SK-N-SH (cell line): Measurements from ENCODE around the gene SKP2. TPM values are rescaled to one million over a fixed set of nuclear protein-coding genes. Genes with fewer than 3 reads are reported as not detected.
"Not testable (repeated sequence)": the region's sequence is repeated elsewhere in the genome, so short reads cannot be mapped to it uniquely, and the experiment has no call there.

ENCODE experiments used
- CTCF ChIA-PET: fragments of 300-600, 350-600 bp; formaldehyde crosslinking; extraction: SDS; loops from one replicate; lab custom pipeline; 2021; lab: Yijun Ruan, JAX
- POLR2A ChIA-PET: fragments of 350-600 bp; sonication (Branson Sonifier 250); formaldehyde crosslinking; extraction: SDS; loops from one replicate; lab custom pipeline; 2020; ENCODE audit warnings: antibody characterized with exemption, inconsistent platforms; lab: Yijun Ruan, JAX
- DNase-seq: peaks from one replicate; pipeline ENCODE4 v3.0.0; 2012
- H2AFZ ChIP-seq: fragments of 200-600 bp; sonication (generic); 2 replicates; pipeline ENCODE4 v1.8.1; 2016; ENCODE audit warnings: antibody characterized with exemption, mild to moderate bottlenecking, low read depth
- H3F3A ChIP-seq: fragments of 200-600 bp; sonication (generic); replicated peaks from 2 replicates; pipeline ENCODE3; 2016; ENCODE audit warnings: antibody characterized with exemption, mild to moderate bottlenecking; ENCODE audit not compliant: insufficient read depth
- H3K27ac ChIP-seq, 2 experiments: fragments of 200-500 bp in 1 of 2; fragments of 200-600 bp in 1 of 2; sonication (Bioruptor generic) in 1 of 2; sonication (generic), shearing (Covaris generic) in 1 of 2; 2 replicates each; pipeline versions ENCODE4 v1.5.1 to v1.6.1; 2014 to 2016; ENCODE audit warnings: low read depth in 2 of 2, inconsistent platforms in 1 of 2, low read length in 1 of 2, mild to moderate bottlenecking in 1 of 2, mixed read lengths in 1 of 2
- H3K27me3 ChIP-seq: fragments of 200-600 bp; sonication (generic), shearing (Covaris generic); 2 replicates; pipeline ENCODE4 v1.6.1; 2016; ENCODE audit warnings: mixed run types; ENCODE audit not compliant: insufficient read depth
- H3K36me3 ChIP-seq, 2 experiments: fragments of 200-500 bp in 1 of 2; fragments of 200-600 bp in 1 of 2; sonication (Bioruptor generic) in 1 of 2; sonication (generic) in 1 of 2; replicated peaks in 1 of 2; 2 replicates each; pipeline versions ENCODE3 to v1.5.1; 2014 to 2016; ENCODE audit warnings: low read length in 1 of 2, mild to moderate bottlenecking in 1 of 2; ENCODE audit not compliant: insufficient read depth in 2 of 2, control insufficient read depth in 1 of 2
- H3K4me1 ChIP-seq, 2 experiments: fragments of 200-500 bp in 1 of 2; fragments of 200-600 bp in 1 of 2; sonication (Bioruptor generic) in 1 of 2; sonication (generic), shearing (Covaris generic) in 1 of 2; 2 replicates each; pipeline versions ENCODE4 v1.5.1 to v1.6.1; 2014 to 2016; ENCODE audit warnings: low read depth in 1 of 2, low read length in 1 of 2, mixed run types in 1 of 2; ENCODE audit not compliant: insufficient read depth in 2 of 2, control insufficient read depth in 1 of 2
- H3K4me2 ChIP-seq: fragments of 200-600 bp; sonication (generic), shearing (Covaris generic); 2 replicates; pipeline ENCODE4 v1.6.1; 2017; ENCODE audit warnings: mixed run types
- H3K4me3 ChIP-seq, 2 experiments: fragments of 200-500 bp in 1 of 2; fragments of 200-600 bp in 1 of 2; sonication (Bioruptor generic) in 1 of 2; sonication (generic), shearing (Covaris generic) in 1 of 2; 2 replicates each; pipeline versions ENCODE4 v1.5.1 to v1.8.1; 2014 to 2016; ENCODE audit warnings: low read depth in 2 of 2, inconsistent platforms in 1 of 2, low read length in 1 of 2, mild to moderate bottlenecking in 1 of 2, mixed read lengths in 1 of 2, moderate library complexity in 1 of 2
- H3K79me2 ChIP-seq: fragments of 200-600 bp; sonication (generic); 2 replicates; pipeline ENCODE4 v1.8.1; 2017; ENCODE audit warnings: mild to moderate bottlenecking; ENCODE audit not compliant: insufficient read depth
- H3K9ac ChIP-seq: fragments of 200-600 bp; sonication (generic); 2 replicates; pipeline ENCODE4 v1.6.1; 2017; ENCODE audit warnings: mixed run types
- H3K9me2 ChIP-seq: fragments of 200-600 bp; sonication (generic); 2 replicates; pipeline ENCODE4 v1.6.1; 2017; ENCODE audit warnings: mixed run types
- H3K9me3 ChIP-seq: fragments of 200-600 bp; sonication (generic); 2 replicates; pipeline ENCODE4 v1.6.1; 2017; ENCODE audit warnings: mixed run types, mild to moderate bottlenecking, moderate library complexity
- H4K20me1 ChIP-seq: fragments of 200-600 bp; sonication (generic); 2 replicates; pipeline ENCODE4 v1.6.1; 2017; ENCODE audit warnings: mild to moderate bottlenecking, mixed run types; ENCODE audit not compliant: insufficient read depth
- ELF1 ChIP-seq: IDR thresholded peaks from 2 replicates; pipeline ENCODE4 v1.4.0; 2012
- EZH2phosphoT487 ChIP-seq: fragments of 200-600 bp; sonication (generic); IDR thresholded peaks from 2 replicates; pipeline ENCODE4 v1.6.1; 2017; ENCODE audit warnings: low read depth, mixed run types, mild to moderate bottlenecking, antibody characterized with exemption, moderate library complexity, borderline replicate concordance
- POLR2AphosphoS5 ChIP-seq: IDR thresholded peaks from 2 replicates; pipeline ENCODE4 v1.6.1; 2012; ENCODE audit warnings: low read depth, low read length
- RFX5 ChIP-seq: IDR thresholded peaks from 2 replicates; pipeline ENCODE4 v1.6.1; 2012; ENCODE audit warnings: mild to moderate bottlenecking, improper control_type of control experiment, low read length
- RXRA ChIP-seq: IDR thresholded peaks from 2 replicates; pipeline ENCODE4 v1.4.0; 2012; ENCODE audit warnings: low read depth, mild to moderate bottlenecking, borderline replicate concordance
- TCF12 ChIP-seq: IDR thresholded peaks from 2 replicates; pipeline ENCODE4 v1.4.0; 2012
- TEAD4 ChIP-seq: IDR thresholded peaks from 2 replicates; pipeline ENCODE4 v1.4.0; 2012; ENCODE audit warnings: mild to moderate bottlenecking, borderline replicate concordance; ENCODE audit not compliant: insufficient read depth
- WGBS: methylation state at CpG from one replicate; pipeline ENCODE4 v1.1.6; 2017; ENCODE audit warnings: low lambda C conversion rate; 5-methylcytosine and 5-hydroxymethylcytosine counted together
- polyA plus RNA-seq, 3 experiments: library from polyadenylated mRNA; depleted of rRNA; stranded (reverse); fragments of >200 nt; gene quantifications; 2 replicates each; pipeline ENCODE4 v1.2.3, GENCODE V29; 2012
- TF ChIP-seq, protein P1 (sequence below): fragments of 150-350 bp; IDR thresholded peaks from 2 replicates; pipeline ENCODE4 v1.6.1; 2016; ENCODE audit warnings: mild to moderate bottlenecking, low read depth, low read length
- TF ChIP-seq, protein P2 (sequence below): IDR thresholded peaks from 2 replicates; pipeline ENCODE4 v1.4.0; 2012; ENCODE audit warnings: low read depth
- TF ChIP-seq, protein P3 (sequence below): IDR thresholded peaks from 2 replicates; pipeline ENCODE4 v1.6.1; 2012; ENCODE audit warnings: mild to moderate bottlenecking, low read depth, low read length, moderate library complexity

Gene SKP2
- polyA plus RNA-seq, 1 of the 3 experiments (the other 2 are of a cell fraction), result 12.4 TPM

DNA sequence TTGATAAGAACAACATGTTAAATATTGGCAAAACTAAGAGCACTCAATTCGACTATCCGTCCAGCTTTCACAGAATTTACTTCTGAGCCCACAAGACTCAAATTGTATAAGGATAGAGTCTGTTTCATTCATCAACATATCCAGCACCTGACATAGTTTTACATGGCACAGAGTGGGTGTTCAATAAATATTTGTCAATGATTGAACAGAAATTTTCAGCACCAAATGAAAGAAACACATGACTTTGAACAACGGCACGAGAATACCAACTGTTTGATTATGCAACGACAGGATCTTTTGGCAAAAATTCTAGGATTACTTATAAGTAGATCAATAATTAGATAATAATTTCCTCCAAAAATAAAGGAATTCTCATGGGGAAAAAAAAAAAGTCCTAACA is 41.8 kb downstream of the SKP2 start:
- Histone ChIP-seq H3K9me3 (no peaks in the 10 kb centered on the region), H3K4me2 (no peak overlapping the region), H3K79me2 (no peaks in the 10 kb centered on the region), H3K36me3 (peaks cover 67 to 68% of the 10 kb centered on the region in 2 experiments), H3K4me3 (no peak overlapping the region), H3F3A (peaks cover 9% of the 10 kb centered on the region), H3K4me1 (no peaks in the 10 kb centered on the region), H3K9me2 (no peaks in the 10 kb centered on the region), H3K9ac (no peak overlapping the region), H2AFZ (no peak overlapping the region), H3K27ac (no peak overlapping the region), H4K20me1 (no peaks in the 10 kb centered on the region), H3K27me3 (no peaks in the 10 kb centered on the region)
- no peak for DNase-seq
- 94% methylated on average over 5 of the region's 5 CpGs for WGBS
- ChIA-PET CTCF (interaction anchor here (0.7 kb wide), 1 partner anchor 115 kb away, joined by 3 read pairs; no protein-coding TSS in a partner anchor), POLR2A (no interaction called here)
- TF ChIP-seq TCF12 (no peak), EZH2phosphoT487 (no peak)
- TF ChIP-seq, protein P1, sequence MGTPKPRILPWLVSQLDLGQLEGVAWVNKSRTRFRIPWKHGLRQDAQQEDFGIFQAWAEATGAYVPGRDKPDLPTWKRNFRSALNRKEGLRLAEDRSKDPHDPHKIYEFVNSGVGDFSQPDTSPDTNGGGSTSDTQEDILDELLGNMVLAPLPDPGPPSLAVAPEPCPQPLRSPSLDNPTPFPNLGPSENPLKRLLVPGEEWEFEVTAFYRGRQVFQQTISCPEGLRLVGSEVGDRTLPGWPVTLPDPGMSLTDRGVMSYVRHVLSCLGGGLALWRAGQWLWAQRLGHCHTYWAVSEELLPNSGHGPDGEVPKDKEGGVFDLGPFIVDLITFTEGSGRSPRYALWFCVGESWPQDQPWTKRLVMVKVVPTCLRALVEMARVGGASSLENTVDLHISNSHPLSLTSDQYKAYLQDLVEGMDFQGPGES, result no peak
- TF ChIP-seq, protein P2, sequence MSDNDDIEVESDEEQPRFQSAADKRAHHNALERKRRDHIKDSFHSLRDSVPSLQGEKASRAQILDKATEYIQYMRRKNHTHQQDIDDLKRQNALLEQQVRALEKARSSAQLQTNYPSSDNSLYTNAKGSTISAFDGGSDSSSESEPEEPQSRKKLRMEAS, result no peak

DNA sequence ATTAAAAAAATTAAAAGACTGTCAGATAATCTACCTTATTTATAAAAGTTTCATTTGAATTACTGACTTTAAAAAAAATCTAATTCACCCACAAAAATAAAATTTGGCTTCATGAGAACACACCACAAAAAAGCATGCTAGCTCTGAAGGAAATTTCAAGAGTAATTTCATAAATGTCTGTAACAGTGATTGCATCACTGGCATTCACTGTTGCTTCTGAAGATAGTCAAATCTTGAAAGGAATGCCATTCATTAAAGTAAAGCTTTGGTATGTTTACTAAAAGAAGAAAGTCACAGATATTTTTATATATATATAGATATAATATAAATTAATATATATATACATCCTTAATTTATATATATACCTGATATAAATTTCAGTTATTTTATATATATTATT is 46.4 kb downstream of the SKP2 start:
- H3K4me1 ChIP-seq, result peaks cover 0 to 3% of the 10 kb centered on the region in 2 experiments; a peak in 2 of 4 replicates
- TF ChIP-seq TEAD4, result no peak
- TF ChIP-seq, protein P3, sequence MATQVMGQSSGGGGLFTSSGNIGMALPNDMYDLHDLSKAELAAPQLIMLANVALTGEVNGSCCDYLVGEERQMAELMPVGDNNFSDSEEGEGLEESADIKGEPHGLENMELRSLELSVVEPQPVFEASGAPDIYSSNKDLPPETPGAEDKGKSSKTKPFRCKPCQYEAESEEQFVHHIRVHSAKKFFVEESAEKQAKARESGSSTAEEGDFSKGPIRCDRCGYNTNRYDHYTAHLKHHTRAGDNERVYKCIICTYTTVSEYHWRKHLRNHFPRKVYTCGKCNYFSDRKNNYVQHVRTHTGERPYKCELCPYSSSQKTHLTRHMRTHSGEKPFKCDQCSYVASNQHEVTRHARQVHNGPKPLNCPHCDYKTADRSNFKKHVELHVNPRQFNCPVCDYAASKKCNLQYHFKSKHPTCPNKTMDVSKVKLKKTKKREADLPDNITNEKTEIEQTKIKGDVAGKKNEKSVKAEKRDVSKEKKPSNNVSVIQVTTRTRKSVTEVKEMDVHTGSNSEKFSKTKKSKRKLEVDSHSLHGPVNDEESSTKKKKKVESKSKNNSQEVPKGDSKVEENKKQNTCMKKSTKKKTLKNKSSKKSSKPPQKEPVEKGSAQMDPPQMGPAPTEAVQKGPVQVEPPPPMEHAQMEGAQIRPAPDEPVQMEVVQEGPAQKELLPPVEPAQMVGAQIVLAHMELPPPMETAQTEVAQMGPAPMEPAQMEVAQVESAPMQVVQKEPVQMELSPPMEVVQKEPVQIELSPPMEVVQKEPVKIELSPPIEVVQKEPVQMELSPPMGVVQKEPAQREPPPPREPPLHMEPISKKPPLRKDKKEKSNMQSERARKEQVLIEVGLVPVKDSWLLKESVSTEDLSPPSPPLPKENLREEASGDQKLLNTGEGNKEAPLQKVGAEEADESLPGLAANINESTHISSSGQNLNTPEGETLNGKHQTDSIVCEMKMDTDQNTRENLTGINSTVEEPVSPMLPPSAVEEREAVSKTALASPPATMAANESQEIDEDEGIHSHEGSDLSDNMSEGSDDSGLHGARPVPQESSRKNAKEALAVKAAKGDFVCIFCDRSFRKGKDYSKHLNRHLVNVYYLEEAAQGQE, result no peak
- TF ChIP-seq RFX5, result no peak
- TF ChIP-seq POLR2AphosphoS5, result no peak
- no peak for TF ChIP-seq ELF1
- TF ChIP-seq RXRA, result no peak
- no peaks in the 10 kb centered on the region for H3K79me2 ChIP-seq
- no peaks in the 10 kb centered on the region for H3K27me3 ChIP-seq
- H4K20me1 ChIP-seq, result no peaks in the 10 kb centered on the region
- peaks cover 11% of the 10 kb centered on the region for H3F3A ChIP-seq
- H3K9me2 ChIP-seq, result no peaks in the 10 kb centered on the region
- H3K4me3 ChIP-seq, result no peak overlapping the region
- no peak overlapping the region for H3K27ac ChIP-seq
- H3K4me2 ChIP-seq, result no peak overlapping the region
- ChIA-PET POLR2A (no interaction called here), CTCF (interaction anchor here (0.6 to 1.5 kb wide), 2 partner anchors 20 to 439 kb away, joined by 3 to 4 read pairs; no protein-coding TSS in a partner anchor)
- H3K9ac ChIP-seq, result no peak overlapping the region
- DNase-seq, result no peak
- H2AFZ ChIP-seq, result no peak overlapping the region
- H3K36me3 ChIP-seq, result peaks cover 62% of the 10 kb centered on the region in 2 experiments
- H3K9me3 ChIP-seq, result no peaks in the 10 kb centered on the region

DNA sequence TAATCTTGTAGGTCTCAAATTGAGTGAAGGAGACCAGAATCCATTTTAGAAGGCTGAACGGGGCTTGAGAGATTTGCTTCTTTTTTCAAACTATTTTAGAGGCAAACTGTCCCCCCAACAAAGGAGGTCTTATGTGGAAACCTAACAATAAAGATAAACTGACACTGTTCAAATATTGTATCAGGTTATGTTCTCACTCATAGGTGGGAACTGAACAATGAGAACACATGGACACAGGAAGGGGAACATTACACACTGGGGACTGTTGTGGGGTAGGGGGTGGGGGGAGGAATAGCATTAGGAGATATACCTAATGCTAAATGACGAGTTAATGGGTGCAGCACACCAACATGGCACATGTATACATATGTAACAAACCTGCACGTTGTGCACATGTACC is 46.9 kb downstream of the SKP2 start:
- WGBS, result 87% methylated on average over 3 of the region's 3 CpGs
- POLR2A ChIA-PET, result not testable (repeated sequence)
- CTCF ChIA-PET, result interaction anchor here (0.6 kb wide), 1 partner anchor 438 kb away, joined by 3 read pairs; no protein-coding TSS in a partner anchor

More for the DNA sequence above, 46.9 kb downstream of the SKP2 start:
- H3K9me3 ChIP-seq, H2AFZ ChIP-seq, H3K27me3 ChIP-seq, H3K4me2 ChIP-seq, H4K20me1 ChIP-seq, H3K9me2 ChIP-seq, H3K27ac ChIP-seq, H3K9ac ChIP-seq, H3K4me1 ChIP-seq, DNase-seq, H3K79me2 ChIP-seq, H3K4me3 ChIP-seq: not testable (repeated sequence)
- Histone ChIP-seq H3K36me3 (peaks cover 59 to 62% of the 10 kb centered on the region in 2 experiments), H3F3A (peaks cover 11% of the 10 kb centered on the region)
